GM18505 (cell line): ENCODE results near the gene B3GLCT.

Experiments used
- ATAC-seq: cut with Tn5 transposase; IDR thresholded peaks from one replicate; pipeline ENCODE4 v1.9.1; 2021; ENCODE audit not compliant: unreplicated experiment
- POLR2A ChIP-seq: IDR thresholded peaks from 4 replicates; pipeline ENCODE4 v1.6.1; 2011; ENCODE audit warnings: borderline replicate concordance; ENCODE audit not compliant: insufficient read depth, insufficient read length; ENCODE audit errors: extremely low read depth

The B3GLCT gene

GRCh38 chr13:31221057-31221456 is 21.3 kb downstream of the B3GLCT start:
- ATAC-seq, result no peak
- TF ChIP-seq POLR2A, result no peak

GRCh38 chr13:31223215-31223614 is 23.4 kb downstream of the B3GLCT start:
- ATAC-seq, result no peak
- TF ChIP-seq POLR2A, result no peak

DNA sequence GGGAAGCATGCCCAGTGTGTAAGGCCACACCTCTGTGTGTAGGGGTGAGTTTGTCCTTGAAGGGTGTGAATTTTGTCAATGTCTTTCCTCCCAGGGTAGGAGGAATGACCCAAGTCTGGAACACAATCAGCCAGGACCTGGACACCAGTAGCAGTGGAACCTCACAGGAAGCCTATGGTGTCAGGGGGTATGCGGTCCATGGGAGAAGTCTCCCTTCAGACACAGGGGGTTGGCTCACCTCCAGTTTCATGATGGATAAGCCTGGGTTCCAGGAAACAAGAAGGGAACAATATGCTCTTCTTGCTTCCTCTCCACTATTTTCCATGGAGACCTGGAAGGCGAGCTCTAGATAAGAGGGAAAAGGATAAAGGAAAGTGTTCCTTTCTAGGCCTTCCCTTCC is 23.9 kb downstream of the B3GLCT start:
- ATAC-seq, result no peak
- TF ChIP-seq POLR2A, result no peak

- no peak for TF ChIP-seq POLR2A
- no peak for ATAC-seq
Observed at GRCh38 chr13:31224174-31224669, 24.4 kb downstream of the B3GLCT start.

- no peak for TF ChIP-seq POLR2A
- ATAC-seq, result no peak
Observed at GRCh38 chr13:31224963-31225559, 25.3 kb downstream of the B3GLCT start.

DNA sequence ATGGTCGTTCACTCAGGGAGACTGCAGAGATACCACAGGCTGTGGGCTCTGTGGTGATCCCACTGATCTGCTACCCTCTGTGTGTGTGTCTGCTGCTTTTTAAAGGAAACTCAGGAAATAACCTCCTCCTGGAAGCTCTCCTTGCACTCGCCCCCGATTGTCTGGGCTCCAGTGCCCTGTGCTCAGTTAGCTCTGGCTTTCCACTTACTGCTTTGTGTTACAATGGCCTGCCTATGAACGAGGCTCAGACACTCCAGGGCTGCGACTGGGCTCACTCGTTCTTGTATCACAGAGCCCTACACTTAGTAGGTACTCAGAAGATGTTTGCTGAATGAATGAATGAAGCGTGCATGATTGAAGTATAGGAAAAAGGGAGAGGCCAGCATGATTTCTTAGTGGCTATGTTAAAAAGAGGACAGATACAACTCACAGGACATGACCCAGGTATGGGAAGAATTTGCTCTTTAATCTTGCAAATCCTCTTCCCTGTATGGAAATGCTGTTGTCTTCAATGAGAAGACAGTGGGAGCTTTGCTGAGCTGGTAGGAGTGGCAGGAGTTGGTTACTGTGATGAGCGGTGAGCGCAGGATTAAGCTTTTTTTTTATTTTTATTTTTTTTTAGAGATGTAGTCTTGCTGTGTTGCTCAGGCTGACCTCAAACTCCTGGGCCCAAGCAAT is 26.4 kb downstream of the B3GLCT start:
- ATAC-seq, result no peak
- no peak for TF ChIP-seq POLR2A

DNA sequence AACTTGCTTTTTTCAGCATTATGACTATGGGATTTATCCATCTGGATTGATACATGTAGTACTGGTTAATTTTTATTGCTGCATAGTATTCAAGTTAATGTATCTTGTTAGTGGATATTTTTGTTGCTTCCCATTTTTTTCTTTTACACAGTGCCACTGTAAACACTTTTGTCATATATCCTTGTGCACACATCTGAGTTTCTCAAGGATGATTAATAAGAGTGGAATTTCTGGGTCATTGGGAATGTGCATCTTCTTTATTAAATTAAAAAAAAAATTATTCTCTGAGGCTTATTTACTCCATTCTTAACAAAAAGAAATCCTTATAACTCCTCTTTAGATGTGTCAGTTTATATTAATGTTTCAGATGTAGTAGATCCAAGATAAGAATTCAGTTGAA is 27.3 kb downstream of the B3GLCT start:
- ATAC-seq, result no peak
- TF ChIP-seq POLR2A, result no peak

DNA sequence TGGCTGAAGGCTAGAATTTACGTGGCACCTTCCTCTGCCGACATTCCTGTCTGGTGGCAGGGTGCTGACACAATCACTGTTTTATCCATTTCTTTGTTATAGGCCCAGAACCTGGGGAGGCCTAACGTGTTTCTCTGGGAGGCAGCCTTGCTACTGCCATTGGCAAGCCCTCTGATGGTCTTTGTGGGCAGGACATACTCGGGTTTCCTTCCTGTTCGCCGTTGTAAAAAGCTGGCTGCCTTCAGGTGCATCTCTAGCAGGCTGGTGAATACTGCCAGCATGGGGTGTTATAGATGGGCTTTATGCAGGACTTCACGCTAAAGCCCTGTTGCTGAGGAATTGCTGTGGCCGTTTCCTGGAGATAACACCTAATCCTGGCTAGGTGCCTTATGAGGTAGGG is 28.1 kb downstream of the B3GLCT start:
- no peak for TF ChIP-seq POLR2A
- no peak for ATAC-seq

DNA sequence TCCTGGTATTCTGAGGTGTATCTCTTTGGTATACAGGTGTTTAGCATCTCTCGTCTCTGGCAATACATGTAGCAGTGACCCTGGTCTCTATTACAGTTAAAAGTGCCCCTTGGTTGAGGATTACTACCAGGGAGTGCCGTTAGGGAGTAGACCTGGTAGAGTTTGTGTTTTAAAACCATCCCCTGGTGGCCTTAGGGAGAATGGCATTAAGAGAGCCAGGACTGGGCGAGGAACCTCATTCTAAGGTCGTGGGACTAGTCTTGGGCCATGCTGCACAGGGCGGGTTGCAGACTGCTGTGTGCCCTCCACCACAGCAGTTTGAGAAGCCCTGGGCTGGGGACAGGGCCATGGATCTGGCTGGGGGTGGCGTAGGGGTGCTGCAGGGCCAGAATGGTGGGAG is 35.0 kb downstream of the B3GLCT start:
- TF ChIP-seq POLR2A, result no peak
- no peak for ATAC-seq

DNA sequence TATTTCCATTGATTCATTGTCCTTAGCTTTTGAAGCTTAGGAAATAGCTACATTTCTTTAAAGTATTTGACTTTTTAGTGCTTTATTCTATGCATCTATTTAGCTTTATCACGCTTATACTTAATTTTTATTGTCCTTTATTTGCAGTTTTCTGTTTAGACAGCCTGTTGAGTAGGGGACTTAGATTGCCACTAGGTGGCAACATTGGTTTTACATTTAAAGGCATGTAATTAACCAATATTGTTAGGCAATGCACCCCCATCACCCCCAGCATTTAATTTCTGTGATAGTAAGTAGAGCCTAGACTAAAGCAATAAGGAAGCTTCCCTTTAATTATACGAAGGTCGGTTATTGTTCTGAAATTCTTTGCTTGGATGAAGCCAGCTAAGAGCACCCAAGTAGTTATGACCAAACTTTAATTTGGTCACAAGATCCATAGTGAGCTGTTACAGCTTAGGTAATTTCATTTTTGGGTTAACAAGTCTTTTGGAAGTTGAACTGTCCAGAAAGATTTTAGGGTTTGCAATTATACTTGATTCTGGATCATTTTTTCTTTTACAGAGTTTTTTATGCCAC is 36.5 kb downstream of the B3GLCT start:
- no peak for ATAC-seq
- no peak for TF ChIP-seq POLR2A

GRCh38 chr13:31240921-31241320 is 41.1 kb downstream of the B3GLCT start:
- ATAC-seq, result no peak
- no peak for TF ChIP-seq POLR2A

GRCh38 chr13:31242367-31242766 is 42.6 kb downstream of the B3GLCT start:
- no peak for TF ChIP-seq POLR2A
- no peak for ATAC-seq

DNA sequence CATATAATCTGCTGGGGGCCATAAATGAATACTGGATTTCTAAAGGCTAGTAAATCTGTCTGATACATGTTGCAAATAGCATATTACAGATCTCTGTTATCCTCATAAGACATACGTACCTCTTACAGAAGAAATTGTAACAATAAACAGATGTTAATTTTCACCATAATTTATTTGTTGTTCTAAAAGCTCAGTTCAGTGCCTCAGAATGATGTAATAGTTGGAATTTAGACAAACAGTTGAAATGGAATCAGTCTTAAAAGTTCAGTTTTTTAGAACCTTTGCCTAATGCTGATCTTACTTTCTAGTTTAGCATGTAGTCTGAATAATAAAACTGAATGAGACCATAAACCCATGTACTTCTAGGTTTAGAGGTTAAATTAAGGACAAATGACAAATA is 43.1 kb downstream of the B3GLCT start:
- TF ChIP-seq POLR2A, result no peak
- ATAC-seq, result no peak
